H54 (cell line): ENCODE results near the gene APC2.

Experiments
- DNase-seq: peaks from one replicate; pipeline ENCODE4 v3.0.0; 2011; ENCODE audit warnings: low spot score, mixed read lengths; ENCODE audit not compliant: insufficient read length
- FAIRE-seq: peaks from 3 replicates; lab custom pipeline; 2011; peaks lifted over from hg19 to GRCh38; lab: Jason Lieb, UNC
- POLR2A ChIP-seq: IDR thresholded peaks from 2 replicates; pipeline ENCODE4 v1.6.1; 2011; ENCODE audit warnings: low read depth, mild to moderate bottlenecking, low read length

The APC2 gene

DNA sequence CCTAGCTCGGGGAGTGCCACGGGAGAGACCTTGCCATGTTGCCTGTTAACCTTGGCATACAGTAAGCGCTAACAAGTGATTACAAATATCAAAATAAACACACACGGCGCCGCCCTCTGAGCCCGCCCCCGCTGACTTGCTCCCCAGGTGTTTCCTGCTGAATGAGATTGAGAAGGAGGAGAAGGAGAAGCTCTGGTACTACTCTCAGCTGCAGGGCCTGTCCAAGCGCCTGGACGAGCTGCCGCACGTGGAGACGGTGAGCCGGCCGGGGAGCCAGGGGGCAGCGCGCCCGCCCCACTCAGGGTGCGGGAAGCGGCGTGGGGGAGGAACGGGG lies 5.0 kb downstream of the APC2 start:
- DNase-seq (no peak), FAIRE-seq (no peak)
- TF ChIP-seq POLR2A = no peak

- DNase-seq (peak; percentile 89), FAIRE-seq (no peak)
- TF ChIP-seq POLR2A = no peak
Observed at GRCh38 chr19:1455336-1456120, 5.6 kb downstream of the APC2 start.

- no peak for TF ChIP-seq POLR2A
- DNase-seq = no peak
- no peak for FAIRE-seq
Observed at GRCh38 chr19:1456121-1456900, 6.4 kb downstream of the APC2 start.

DNA sequence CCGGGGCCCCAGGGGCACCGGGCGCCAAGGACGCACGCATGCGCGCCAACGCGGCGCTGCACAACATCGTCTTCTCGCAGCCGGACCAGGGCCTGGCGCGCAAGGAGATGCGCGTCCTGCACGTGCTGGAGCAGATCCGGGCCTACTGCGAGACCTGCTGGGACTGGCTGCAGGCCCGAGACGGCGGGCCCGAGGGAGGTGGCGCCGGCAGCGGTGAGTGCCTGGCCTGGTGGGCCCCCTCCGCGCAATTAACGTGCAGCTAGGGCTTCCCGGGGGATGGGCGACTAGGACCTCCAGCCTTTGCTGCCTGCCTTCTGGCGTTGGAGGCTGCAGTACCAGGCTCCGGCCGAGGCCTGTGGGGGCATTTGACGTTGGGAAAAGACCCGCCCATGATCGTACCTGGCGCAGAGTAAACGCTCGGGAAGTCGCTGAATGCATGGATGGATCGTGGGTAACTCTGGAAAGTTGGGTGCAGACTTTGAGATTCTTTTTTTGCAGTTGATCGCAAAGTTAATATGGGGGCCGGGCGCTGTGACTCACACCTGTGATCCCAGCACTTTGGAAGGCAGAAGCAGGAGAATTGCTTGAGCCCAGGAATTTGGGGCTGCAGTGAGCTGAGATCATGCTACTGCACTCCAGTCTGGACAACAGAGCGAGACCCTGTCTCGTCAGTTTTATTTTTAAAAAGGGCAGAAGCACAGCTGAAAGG lies 7.3 kb downstream of the APC2 start:
- TF ChIP-seq POLR2A = no peak
- FAIRE-seq (no peak), DNase-seq (no peak)

GRCh38 chr19:1457892-1458291 lies 8.0 kb downstream of the APC2 start:
- no peak for TF ChIP-seq POLR2A
- FAIRE-seq (no peak), DNase-seq (no peak)

- FAIRE-seq = no peak
- no peak for TF ChIP-seq POLR2A
- DNase-seq = no peak
Observed at GRCh38 chr19:1459479-1459878, 9.6 kb downstream of the APC2 start.

GRCh38 chr19:1460033-1460995 lies 10.4 kb downstream of the APC2 start:
- DNase-seq (no peak), FAIRE-seq (no peak)
- TF ChIP-seq POLR2A = no peak

- no peak for TF ChIP-seq POLR2A
- DNase-seq = no peak
- FAIRE-seq = no peak
Observed at GRCh38 chr19:1461862-1462261, 11.9 kb downstream of the APC2 start.

- FAIRE-seq (no peak), DNase-seq (no peak)
Observed at GRCh38 chr19:1465191-1466016, 15.5 kb downstream of the APC2 start.

DNA sequence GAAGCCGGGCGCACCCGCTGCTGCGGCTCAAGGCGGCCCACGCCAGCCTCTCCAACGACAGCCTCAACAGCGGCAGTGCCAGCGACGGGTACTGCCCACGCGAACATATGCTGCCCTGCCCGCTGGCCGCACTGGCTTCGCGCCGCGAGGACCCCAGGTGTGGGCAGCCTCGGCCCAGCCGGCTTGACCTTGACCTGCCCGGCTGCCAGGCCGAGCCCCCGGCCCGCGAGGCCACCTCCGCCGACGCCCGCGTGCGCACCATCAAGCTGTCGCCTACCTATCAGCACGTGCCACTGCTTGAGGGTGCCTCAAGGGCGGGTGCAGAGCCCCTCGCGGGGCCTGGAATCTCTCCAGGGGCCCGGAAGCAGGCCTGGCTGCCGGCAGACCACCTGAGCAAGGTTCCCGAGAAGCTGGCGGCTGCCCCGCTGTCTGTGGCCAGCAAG lies 16.1 kb downstream of the APC2 start:
- no peak for FAIRE-seq
- TF ChIP-seq POLR2A = no peak

More at GRCh38 chr19:1465191-1466016, 15.5 kb downstream of the APC2 start:
- no peak for TF ChIP-seq POLR2A

DNA sequence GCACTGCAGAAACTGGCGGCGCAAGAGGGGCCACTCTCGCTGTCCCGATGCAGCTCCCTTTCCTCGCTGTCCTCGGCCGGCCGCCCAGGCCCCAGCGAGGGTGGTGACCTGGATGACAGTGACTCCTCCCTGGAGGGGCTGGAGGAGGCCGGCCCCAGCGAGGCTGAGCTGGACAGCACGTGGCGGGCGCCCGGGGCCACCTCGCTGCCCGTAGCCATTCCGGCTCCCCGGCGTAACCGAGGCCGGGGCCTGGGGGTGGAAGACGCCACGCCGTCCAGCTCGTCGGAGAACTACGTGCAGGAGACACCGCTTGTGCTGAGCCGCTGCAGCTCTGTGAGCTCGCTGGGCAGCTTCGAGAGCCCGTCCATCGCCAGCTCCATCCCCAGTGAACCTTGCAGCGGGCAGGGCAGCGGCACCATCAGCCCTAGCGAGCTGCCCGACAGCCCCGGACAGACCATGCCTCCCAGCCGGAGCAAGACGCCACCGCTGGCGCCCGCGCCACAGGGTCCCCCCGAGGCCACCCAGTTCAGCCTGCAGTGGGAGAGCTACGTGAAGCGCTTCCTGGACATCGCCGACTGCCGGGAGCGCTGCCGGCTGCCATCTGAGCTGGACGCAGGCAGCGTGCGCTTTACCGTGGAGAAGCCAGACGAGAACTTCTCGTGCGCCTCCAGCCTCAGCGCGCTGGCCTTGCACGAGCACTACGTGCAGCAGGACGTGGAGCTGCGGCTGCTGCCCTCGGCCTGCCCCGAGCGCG lies 16.7 kb downstream of the APC2 start:
- TF ChIP-seq POLR2A = no peak
- DNase-seq = no peak
- FAIRE-seq = no peak

More for the DNA sequence above, 16.1 kb downstream of the APC2 start:
- DNase-seq = no peak

GRCh38 chr19:1467215-1467489 lies 17.2 kb downstream of the APC2 start:
- no peak for TF ChIP-seq POLR2A
- FAIRE-seq = no peak
- no peak for DNase-seq
